NCI-H1092 (cell line): Measurements from ENCODE around the gene SESN3.
"Not testable (repeated sequence)": the region's sequence is repeated elsewhere in the genome, so short reads cannot be mapped to it uniquely, and the experiment has no call there.

Source experiments
- DNase-seq: peaks from one replicate; lab custom pipeline; 2025; lab: John Stamatoyannopoulos, UW

The SESN3 gene

DNA sequence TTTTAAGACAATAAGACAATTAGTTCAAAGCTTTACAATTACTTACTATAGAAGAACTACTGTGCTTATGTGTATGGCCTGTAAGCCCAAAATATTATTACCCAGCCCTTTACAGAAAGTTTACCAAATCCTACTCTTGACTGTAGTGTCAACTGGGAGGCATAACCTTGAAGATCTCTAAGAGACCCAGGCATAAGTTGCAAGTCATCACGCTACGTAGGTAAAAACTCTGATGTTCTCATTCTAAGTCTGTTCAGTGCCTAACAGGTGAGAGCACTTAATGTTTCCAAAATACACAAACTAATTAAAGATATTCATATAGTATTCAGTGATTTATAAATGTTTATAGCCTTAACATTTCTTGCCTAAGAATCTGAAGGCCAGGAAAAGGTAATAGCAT is 12.9 kb downstream of the SESN3 start:
- DNase-seq, result no peak

DNA sequence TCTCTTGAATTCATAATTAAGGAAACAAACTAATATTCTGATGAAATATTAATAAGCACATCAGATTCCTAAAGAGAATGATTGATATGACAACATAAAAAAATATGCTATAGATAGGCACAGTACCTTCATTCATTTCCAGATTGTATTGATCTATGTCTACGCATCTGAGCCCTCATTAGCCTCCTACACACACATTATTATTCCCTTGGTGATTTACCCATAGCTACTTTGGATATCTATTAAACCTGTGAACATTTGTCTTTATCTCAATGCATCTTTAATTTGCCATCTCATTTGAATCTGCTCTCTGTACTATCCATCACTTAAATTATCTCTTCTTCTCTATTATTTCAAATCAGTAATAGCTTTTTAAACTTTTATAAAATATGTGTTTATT is 18.4 kb downstream of the SESN3 start:
- DNase-seq, result no peak

DNA sequence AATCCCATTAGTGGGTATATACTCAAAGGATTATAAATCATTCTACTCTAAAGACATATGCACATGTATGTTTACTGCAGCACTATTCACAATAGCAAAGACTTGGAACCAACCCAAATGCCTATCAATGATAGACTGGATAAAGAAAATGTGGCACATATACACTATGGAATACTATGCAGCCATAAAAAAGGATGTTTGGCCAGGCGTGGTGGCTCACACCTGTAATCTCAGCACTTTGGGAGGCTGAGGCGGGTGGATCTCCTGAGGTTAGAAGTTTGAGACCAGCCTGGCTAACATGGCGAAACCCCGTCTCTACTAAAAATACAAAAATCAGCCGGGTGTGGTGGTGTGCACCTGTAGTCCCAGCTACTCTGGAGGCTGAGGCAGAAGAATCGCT is 21.5 kb downstream of the SESN3 start:
- not testable (repeated sequence) for DNase-seq

DNA sequence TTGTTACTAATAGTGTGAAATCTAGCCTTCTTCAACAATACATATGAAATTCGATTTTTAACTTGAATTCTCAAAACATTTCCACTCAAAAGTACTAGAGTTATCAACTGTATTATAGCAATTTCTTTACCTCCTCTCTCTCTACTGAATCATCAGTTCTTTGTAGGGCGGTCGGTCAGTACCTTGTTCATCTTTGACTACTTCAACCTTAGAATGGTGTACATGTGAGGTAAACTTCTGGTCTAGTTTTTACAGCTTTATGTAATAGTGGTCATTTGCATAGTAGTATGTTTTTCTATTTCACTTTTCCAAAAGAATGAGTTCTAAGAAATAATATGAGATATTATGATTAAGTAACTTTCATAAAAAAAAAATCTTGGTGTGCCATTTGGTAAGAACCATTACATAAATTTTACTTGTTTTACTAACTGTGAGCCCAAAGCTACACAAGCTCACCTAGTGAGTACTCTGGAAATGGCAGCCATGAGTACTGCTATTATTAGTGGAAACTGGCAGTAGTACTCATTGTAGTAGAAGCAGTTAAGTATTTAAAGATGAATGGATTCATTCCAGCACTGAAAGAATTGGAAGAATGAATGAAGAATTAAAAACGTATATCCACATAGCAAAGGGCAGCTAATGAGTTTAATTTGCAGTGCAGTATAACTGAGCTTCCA is 30.1 kb downstream of the SESN3 start:
- no peak for DNase-seq

DNA sequence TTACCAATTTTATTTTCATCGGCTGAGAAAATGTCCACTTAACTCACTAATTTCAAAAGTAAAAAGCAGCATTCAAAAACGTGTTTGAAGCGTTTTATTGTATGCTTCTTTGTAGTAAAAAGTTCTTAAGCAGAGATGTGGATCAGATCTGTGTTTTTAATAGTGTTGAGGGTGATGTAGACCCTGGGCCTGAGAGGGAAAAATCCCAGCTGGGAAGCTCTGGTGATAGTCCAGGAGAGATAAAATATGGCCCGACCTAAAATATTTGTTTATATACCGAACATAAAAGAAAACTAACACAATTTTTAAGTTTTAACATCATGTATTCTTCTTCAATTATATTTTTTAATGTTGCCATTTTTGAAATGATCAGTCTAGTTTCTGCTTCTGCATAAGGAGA is 35.2 kb downstream of the SESN3 start:
- no peak for DNase-seq

DNA sequence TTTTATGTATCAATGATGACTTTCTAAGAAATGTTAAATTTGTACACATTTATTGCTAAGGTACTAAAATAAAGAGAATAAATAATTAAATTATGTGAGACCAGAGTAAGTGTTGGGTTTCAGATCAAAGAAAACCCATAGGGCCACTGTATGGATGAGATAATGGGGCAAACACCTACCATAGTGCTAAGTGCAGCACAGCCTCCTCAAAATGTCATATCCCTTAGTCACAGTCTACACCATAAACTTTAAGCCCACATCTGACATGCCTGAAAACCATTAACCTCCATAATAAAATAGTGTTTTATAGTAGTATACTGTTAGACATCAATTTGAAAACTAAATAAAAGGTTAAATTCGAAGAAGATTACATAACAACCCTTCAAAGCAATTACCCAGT is 37.5 kb downstream of the SESN3 start:
- DNase-seq, result no peak

DNA sequence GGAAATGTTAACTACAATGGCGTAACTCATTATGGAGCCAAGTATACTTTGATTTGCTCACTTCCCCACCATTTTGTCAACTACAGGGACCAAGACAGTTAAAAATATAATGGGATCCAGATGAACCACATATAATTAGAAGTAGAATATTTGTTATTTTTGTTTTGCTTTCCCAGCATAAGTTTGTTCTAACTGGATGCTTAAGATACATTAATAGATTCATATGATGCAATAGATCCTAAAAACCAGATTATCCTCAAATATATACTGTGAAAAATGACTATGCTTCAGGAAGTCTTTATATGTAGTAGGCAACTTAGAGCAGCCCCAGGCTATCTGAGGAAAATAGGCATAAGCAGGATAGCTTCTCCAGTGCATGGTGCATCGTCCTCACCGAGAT is 38.3 kb downstream of the SESN3 start:
- no peak for DNase-seq

DNA sequence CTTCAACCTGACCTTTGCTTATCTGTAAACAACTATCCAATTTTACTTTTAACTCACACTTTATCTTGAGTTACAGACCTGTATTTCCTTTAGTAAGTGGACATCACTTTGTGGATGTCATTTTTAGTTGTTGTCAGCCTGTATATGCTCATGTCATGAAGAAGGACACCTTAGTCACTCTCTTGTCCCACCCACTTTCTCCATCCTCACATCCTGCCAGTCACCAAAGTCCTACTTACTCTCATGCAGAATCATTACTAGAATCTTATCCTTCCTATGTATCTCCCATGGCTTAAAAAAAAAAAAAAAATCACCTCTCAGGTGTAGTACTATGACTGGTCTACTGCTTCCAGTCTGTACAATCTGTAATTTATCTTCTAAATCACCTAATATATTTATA is 43.3 kb downstream of the SESN3 start:
- DNase-seq, result no peak

DNA sequence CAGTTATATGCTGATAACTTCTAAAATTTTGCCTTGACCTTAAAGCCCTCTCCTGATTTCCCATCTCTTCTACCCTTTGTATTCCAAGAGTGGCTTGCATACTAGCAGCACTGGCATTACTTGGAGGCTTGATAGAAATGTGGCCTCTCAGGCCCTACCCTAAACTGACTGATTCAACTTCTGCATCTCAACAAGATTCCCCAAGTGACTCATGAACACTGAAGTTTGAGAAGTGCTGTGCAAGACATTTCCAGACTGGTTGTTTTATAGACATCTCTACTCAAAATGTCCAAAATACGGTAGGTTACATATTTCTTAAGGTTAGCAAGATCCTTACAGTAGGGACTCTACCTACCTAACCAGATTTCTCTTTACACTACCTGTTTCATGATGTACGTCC is 48.6 kb downstream of the SESN3 start:
- no peak for DNase-seq

DNA sequence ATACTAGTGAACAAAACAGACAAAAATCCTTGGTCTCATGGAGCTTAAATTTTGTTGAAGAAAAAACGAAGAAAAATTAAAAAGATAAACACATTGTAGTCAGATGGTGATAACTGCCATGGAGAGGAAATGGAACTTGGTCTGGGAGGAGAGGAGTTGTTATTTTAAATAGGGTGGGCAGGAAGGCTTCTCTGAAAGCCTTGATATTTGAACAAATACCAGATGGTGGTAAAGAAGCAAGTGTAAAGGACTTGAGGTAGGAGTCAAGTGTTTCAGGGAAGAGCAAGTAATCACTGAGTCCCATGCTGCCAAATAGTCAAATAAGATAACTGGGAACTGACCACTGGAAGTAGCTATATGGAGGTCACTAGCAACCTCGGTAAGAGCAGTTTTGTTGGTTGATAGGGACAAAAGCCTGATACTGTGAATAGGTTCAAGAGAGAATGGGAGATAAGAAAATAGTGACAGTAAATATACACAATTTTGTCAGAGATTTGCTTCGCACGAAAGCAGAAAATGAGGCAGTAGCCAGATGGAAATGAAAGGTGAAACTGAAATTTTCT is 55.1 kb downstream of the SESN3 start:
- DNase-seq, result no peak

DNA sequence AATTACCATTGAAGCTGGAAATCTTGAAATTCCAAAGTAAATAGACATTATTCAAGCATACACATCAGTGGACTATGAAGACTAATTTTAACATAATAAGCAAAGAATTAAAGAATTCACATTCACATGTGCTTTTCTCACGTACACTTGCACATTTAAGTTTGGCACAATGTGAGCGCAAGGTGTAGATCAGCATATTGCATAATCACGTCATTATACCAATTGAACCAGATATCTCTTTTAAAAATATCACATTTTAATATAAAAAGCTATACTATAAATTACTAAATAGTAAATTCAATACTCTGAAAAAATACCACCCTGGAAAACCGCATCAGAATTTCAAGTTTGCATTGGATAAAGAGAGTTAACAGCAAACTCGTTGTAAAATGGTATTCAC is 60.7 kb downstream of the SESN3 start:
- DNase-seq, result no peak

DNA sequence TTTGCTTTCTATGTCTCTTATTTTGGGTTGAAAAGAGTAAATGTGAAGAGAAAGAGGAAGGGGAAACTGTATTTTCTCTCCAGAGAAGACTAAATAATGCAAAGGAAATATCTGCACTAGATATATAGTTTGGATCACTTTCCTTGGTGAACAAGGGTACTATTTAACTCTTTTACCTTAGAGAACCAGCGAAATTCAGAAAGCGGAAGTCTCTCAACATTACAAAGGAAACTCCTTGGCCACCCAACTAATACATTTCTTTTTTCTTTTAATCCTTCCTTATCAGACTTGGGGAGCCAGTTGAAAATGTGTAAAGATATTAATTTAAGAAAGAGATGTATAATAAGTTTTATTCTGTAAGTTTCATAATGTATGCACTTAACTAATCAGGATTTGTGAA is 64.2 kb downstream of the SESN3 start:
- DNase-seq, result no peak

DNA sequence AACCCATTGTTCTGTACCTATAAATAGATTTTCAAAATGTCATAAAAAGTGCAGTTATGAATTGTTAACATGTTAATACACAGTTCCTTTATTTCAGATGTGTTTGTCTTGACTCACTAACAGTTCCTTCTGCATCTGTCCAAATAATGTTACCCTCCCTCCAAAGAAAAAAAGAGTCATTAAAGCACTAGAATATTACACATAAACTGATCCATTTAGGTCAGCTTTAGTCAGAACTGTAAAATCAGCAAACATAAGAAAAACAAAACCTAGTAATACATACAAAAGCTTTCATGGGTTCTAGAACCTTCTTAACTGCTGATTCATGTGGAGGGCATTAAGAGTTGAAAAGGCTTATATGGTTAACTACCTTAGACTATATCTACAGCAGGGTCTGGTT is 65.4 kb downstream of the SESN3 start:
- DNase-seq, result no peak

DNA sequence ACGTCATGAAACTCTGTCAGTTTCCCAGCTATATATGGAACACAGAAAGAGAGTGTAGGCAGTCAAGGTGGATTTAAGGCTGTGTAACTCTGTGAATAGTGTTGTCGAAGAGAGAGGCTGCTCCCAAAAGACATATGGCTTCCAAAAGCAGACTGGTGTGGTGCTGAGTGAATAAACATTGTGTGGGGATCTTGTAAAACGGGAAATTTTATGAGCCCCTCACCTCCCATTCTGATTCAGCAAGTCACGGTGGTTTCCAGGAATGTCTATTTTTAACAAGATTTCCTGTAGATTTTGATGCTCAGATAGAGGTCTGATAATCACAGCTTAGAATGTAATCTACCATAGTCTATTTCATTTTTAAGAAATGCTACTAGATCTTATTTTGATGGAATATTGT is 67.9 kb downstream of the SESN3 start:
- no peak for DNase-seq

DNA sequence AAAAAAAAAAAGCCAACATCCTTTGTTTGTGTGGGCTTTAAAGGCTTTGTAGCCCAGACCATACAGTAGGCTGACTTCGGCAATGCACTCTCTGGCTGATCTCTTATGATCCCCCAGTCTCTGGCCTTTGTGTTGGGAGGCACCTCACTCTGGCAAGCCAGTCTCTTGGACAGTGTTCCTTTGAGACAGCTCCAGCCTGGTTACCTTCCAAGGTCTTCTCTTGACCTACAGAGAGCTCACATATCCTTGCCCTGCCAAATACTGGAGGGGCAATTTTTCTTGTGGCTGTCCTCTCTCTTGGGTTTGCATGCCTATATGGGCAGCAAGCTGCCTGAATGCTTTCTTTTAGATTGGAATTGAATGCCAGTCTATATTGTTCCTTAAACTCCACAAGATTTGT is 69.8 kb downstream of the SESN3 start:
- no peak for DNase-seq

DNA sequence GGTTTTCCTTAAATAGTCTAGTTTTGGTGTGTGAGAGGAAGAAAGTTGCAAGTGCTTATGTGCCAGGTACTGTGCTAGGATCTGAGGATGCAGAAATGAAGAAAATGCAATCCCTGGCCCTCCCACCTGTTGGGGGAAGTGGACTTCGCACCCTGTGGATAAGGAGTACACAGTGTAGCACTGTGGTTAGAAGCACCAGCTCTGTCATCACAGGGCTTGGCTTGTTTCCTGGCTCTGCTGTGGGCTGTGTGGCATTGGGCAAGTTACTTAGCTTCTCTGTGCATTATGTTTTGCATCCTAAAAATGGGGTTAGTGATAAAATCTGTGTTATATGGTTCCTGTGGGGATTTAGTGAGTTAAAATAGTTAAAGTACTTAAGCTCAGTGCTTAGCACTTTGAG is 73.2 kb downstream of the SESN3 start:
- no peak for DNase-seq

DNA sequence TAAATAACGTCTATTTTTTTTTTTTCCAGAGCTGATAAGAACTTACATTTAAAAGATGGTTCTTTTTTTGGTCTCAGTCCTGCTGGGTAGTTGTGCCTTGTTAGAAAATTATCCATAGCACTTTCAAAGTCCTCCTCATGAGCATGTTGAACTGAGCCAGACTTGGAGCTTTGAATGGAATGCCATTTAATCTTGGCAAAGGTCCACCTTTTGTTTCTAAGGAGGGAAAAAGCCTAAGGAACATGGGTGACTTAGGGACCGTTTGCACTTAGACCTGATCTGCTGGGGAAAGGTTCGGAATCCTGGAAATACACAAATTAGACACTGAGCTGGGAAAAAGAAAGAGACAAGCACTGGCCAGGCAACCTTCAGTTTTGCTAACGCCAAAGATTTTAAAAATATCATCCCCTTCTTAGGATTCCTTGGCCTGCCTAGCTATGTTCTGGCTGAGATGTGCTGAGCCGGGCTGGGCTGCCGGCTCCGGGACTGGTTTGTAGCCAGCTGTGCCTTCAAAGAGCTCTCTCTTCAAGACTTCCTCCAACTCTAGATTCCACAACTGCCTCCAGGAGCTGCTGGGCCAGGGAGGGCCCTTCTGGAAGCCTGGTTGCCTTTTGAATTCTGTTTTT is 74.0 kb downstream of the SESN3 start:
- DNase-seq, result no peak

DNA sequence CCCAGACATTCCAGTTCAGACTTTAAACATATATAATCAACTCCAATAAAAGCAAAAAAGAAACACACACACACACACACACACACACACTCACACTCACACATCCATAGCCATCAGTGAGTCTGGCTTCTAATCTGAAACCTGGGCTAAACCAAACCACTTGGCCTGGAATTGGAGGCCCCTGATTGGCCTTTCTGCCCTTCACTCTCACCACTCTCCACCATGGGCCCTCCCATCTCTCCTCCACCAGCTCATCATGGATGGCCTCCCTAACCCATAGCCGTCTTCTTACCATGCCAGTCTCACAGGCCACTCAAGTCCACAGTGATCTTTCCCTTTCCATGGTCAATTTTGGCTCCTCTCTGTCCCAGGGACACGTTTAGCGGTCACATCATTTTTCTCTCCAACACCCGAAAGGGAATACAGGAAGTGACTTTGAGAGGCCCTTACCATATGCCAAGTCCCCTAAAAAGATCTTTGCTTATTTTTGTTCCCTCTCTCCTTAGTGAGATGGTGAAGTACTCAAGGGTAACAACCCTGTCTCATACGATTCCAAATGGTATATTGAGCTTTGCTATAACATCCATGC is 74.8 kb downstream of the SESN3 start:
- no peak for DNase-seq

DNA sequence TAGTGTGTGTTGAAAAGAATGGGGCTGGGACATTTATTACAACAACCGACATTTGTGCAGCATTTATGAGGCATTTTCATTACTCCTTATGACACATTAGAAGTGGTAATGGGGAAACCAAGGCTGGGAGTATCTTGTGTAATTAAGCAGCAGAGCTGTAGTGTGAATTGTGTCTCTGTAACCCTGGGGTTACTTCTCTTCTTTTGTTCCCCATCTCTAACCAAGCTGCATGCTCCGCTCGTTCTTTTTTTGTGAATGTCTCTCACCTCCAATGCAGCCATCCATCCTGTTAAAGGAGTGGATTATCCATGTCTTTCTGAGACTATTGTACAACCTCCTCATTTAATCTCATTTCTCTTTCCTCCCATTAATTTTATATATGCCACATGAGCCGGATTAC is 75.6 kb downstream of the SESN3 start:
- DNase-seq, result no peak

DNA sequence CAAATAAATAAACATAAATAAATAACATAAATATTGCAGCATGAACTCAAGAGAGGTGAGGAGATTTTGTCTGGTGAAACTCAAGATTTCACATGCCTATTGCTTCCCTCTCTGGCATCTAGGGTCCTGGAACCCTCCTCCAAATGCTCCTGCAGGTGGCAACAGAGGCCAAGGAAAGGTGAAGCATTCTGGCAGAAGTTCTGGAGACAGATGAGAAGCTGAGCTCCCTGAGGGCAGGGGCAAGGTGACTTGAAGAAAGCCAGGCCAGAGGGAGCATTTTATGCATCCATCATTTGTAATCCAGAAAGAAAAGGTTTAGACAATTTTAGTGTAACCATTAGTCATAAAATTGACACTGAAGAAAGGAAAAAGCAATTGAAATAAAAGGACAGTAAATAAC is 76.5 kb downstream of the SESN3 start:
- DNase-seq, result peak; percentile 63

DNA sequence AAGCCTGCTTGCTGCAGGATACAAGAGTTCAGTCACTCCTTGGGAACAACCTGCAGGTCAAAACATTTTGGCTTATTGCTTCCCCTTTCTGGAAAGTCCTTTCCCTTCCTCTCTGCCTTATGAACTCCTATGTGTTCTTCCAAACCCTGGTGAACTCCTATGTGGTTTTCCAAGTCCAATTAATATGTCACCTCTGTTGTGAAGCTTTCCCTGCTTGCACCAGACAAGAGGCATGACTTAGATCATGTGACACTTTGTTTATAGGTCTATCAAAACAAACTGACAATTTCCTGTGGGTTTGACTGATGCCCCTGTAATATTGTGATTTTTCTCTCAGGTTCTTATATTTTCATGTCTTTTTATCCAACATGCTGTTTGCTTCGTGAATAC is 77.2 kb downstream of the SESN3 start:
- DNase-seq, result no peak

DNA sequence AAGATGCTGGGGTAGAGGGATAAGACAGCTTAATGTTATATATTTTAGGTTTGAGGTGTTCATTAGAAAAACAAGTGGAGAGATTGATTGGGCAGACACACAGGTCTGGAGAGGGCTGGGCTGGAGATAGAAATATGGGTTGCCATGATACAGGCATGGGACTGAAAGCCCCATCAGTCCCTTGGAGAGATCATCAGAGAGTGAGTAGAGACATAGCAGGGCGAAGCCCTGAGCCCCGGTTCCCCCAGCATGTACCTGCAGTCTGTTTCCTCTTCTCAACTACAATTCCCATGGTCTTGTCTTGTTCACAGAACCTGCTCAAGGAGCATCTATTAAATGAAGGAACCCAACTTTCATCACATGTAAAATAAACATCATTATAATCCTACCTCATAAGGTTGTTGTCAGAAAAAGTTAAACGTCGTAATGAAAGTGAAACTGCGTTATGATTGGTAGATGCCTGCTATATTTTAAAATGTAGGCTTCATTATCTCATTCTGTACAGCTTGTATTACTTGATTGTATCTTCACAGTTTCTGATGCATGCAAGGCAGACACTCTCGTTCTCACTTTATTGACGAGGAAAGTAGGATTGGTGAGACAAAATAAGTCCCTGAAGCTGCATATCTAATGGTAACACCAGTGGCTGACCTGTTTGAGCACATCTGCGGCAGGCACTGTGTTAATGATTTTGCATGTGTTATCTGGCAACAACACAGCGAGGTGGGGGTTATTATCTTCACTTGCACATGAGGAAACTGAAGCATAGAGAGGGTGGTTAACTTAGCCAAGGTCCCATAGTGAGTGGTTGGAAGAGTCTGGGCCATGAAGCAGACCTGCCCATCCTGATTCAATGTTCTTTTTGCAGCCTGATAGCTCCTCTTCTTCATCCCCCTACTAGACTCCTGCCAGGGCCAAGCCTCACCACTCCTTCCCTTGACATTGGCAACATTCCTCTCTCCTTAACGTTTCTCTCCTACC is 77.8 kb downstream of the SESN3 start:
- DNase-seq, result no peak
